Measurements from ENCODE around the gene ZMIZ1. TPM values are rescaled to one million over a fixed set of nuclear protein-coding genes. Genes with fewer than 3 reads are reported as not detected.

ZMIZ1 gene
- total RNA-seq, 1 experiment from 2014 or later: 28.4 TPM

DNA sequence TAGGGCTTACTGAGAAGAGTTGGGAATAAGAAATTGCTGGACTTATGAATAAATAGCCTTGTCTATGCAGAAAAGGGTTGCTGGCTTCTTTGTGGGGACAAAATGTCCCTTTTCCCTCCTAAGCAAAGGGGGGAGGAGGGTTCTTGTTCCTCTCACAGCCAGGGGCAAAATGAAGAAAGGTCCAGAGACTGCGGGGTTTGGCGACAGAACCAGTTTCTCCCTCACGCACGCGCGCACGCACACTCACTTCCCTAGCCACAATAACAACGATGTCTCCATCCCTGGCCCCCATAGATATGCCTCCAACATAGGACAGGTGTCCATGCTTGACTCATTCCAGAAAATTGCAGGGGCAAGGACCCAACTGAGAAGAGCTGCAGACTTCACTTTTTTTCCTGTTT lies 3.3 kb downstream of the ZMIZ1 start:
- H3K27ac ChIP-seq (ENCODE audit: low read depth, low read length): no peak overlapping the region

DNA sequence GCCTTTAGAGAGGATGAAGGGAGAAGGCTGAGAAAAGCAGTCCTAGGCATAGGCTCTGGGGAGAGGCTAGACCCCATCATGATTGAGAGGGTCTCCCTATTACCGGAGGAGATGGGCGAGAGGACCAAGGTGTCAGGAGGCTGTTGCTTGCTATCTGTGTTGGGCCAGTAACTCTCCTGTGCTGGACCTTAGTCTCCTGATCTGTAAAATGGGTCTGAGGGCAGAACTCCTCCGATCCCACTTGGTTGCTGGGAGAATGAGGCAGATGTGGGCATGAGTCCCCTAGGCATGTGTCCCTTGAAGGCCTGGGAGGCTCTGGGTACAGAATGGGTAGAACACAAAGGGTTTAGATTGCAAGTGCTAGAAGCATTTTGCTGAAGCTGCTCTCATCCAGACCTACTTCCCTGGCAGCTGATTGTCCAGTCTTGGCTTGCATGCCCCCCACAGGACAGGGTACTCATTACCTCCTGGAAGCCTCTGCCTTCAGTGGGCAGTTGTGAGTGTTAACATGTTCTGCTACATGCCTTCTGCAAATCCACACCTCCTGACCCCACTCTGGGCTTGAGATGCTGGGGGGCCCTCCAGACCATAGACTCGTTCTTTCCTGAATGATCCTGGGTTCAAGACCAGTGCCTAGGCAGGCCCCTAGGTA lies 4.4 kb downstream of the ZMIZ1 start:
- peaks cover 36 to 65% of the 10 kb centered on the region in 2 experiments for H3K4me1 ChIP-seq (ENCODE audit: control insufficient read depth in 1 of 2, insufficient read depth in 2 of 2, low read length in 2 of 2)
- H3K4me3 ChIP-seq (replicated peaks in 1 of 2; ENCODE audit: low read depth in 1 of 2, low read length in 2 of 2): no peak overlapping the region
- no peak for DNase-seq (ENCODE audit: low read depth, low spot score)
- no peak overlapping the region for H2AFZ ChIP-seq (ENCODE audit: low read depth, low read length, poor library complexity, severe bottlenecking)
- H3K9me3 ChIP-seq (ENCODE audit: control insufficient read depth in 1 of 2, insufficient read depth in 1 of 2, low read depth in 1 of 2, low read length in 2 of 2): no peaks in the 10 kb centered on the region
- RAD21 ChIA-PET (ENCODE audit: low non-redundant PET in 1 of 2, low total read pairs in 2 of 2, uncharacterized antibody in 2 of 2, unreplicated experiment in 2 of 2): interaction anchor here in 1 of 2 experiments (1.3 kb wide), 1 partner anchor 122 kb away, joined by 4 read pairs; no protein-coding TSS in a partner anchor
- no peak for TF ChIP-seq CBX3 (IDR thresholded peaks at IDR 0.05; ENCODE audit: low read depth)
- TF ChIP-seq, protein P1, sequence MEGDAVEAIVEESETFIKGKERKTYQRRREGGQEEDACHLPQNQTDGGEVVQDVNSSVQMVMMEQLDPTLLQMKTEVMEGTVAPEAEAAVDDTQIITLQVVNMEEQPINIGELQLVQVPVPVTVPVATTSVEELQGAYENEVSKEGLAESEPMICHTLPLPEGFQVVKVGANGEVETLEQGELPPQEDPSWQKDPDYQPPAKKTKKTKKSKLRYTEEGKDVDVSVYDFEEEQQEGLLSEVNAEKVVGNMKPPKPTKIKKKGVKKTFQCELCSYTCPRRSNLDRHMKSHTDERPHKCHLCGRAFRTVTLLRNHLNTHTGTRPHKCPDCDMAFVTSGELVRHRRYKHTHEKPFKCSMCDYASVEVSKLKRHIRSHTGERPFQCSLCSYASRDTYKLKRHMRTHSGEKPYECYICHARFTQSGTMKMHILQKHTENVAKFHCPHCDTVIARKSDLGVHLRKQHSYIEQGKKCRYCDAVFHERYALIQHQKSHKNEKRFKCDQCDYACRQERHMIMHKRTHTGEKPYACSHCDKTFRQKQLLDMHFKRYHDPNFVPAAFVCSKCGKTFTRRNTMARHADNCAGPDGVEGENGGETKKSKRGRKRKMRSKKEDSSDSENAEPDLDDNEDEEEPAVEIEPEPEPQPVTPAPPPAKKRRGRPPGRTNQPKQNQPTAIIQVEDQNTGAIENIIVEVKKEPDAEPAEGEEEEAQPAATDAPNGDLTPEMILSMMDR (IDR thresholded peaks at IDR 0.05 in 2 of 3, conservative IDR thresholded peaks at IDR 0.05 in 1 of 3; ENCODE audit: borderline replicate concordance in 1 of 3, insufficient read depth in 1 of 3, low read depth in 2 of 3, low read length in 2 of 3): peak in 1 of 3 experiments; percentile 19; a peak in 2 of 6 replicates
- no peak for TF ChIP-seq JUND (IDR thresholded peaks at IDR 0.05)
- TF ChIP-seq RAD21 (IDR thresholded peaks at IDR 0.05; ENCODE audit: low read depth): 0 out of 2 replicates have a peak, but pooled peaks have one; percentile 17
- H3K79me2 ChIP-seq (ENCODE audit: insufficient read depth, low read length): peaks cover 78% of the 10 kb centered on the region
- H3K36me3 ChIP-seq (ENCODE audit: control insufficient read depth in 1 of 2, insufficient read depth in 2 of 2, low read length in 2 of 2): no peaks in the 10 kb centered on the region
- H3K9me2 ChIP-seq (ENCODE audit: insufficient read depth): no peaks in the 10 kb centered on the region
- H3K9ac ChIP-seq (ENCODE audit: low read length): no peak overlapping the region
- POLR2A ChIA-PET: no interaction called here
- no peaks in the 10 kb centered on the region for H4K20me1 ChIP-seq (ENCODE audit: insufficient read depth)
- BruUV-seq (replicated peaks): no TSS peak
- ATAC-seq: no peak
- CTCF ChIA-PET: no interaction called here
- no peak overlapping the region for H3K4me2 ChIP-seq (ENCODE audit: low read length)
- no peak overlapping the region for H3K27ac ChIP-seq (ENCODE audit: low read depth, low read length)
- H3K27me3 ChIP-seq (ENCODE audit: insufficient read depth, low read length): no peaks in the 10 kb centered on the region
- intact Hi-C loops (cut with micrococcal nuclease): no loop called here

More for the DNA sequence above, 3.3 kb downstream of the ZMIZ1 start:
- Histone ChIP-seq H2AFZ (ENCODE audit: low read depth, low read length, poor library complexity, severe bottlenecking) (no peak overlapping the region), H3K36me3 (ENCODE audit: control insufficient read depth in 1 of 2, insufficient read depth in 2 of 2, low read length in 2 of 2) (no peaks in the 10 kb centered on the region), H3K4me1 (ENCODE audit: control insufficient read depth in 1 of 2, insufficient read depth in 2 of 2, low read length in 2 of 2) (peaks cover 34 to 65% of the 10 kb centered on the region in 2 experiments), H4K20me1 (ENCODE audit: insufficient read depth) (no peaks in the 10 kb centered on the region), H3K9me3 (ENCODE audit: control insufficient read depth in 1 of 2, insufficient read depth in 1 of 2, low read depth in 1 of 2, low read length in 2 of 2) (no peaks in the 10 kb centered on the region), H3K27me3 (ENCODE audit: insufficient read depth, low read length) (no peaks in the 10 kb centered on the region), H3K9me2 (ENCODE audit: insufficient read depth) (no peaks in the 10 kb centered on the region), H3K4me3 (replicated peaks in 1 of 2; ENCODE audit: low read depth in 1 of 2, low read length in 2 of 2) (no peak overlapping the region), H3K9ac (ENCODE audit: low read length) (no peak overlapping the region), H3K4me2 (ENCODE audit: low read length) (0 out of 2 replicates have a peak overlapping the region, but pooled peaks have one; percentile 5), H3K79me2 (ENCODE audit: insufficient read depth, low read length) (peaks cover 69% of the 10 kb centered on the region)
- CTCF ChIA-PET: interaction anchor here (2.0 kb wide), 1 partner anchor 123 kb away, joined by 6 read pairs; no protein-coding TSS in a partner anchor
- intact Hi-C loops (cut with micrococcal nuclease): no loop called here
- TF ChIP-seq POLR2AphosphoS5 (IDR thresholded peaks at IDR 0.05; ENCODE audit: low read depth, low read length) (no peak), POLR2A (IDR thresholded peaks at IDR 0.05; ENCODE audit: borderline replicate concordance, extremely low read depth, insufficient read depth, insufficient read length) (no peak)
- no peak for ATAC-seq
- DNase-seq (ENCODE audit: low read depth, low spot score): no peak
- POLR2A ChIA-PET: no interaction called here
- RAD21 ChIA-PET (ENCODE audit: low non-redundant PET in 1 of 2, low total read pairs in 2 of 2, uncharacterized antibody in 2 of 2, unreplicated experiment in 2 of 2): interaction anchor here (0.6 to 1.3 kb wide), 3 partner anchors 27 to 123 kb away, joined by 3 to 4 read pairs (median 3); no protein-coding TSS in a partner anchor
- TSS peak; percentile 31 for BruUV-seq (replicated peaks)
